D721Med (cell line): ENCODE results near the gene BAHD1.

Source experiments
- DNase-seq: peaks from one replicate; pipeline ENCODE4 v3.0.0; 2011; ENCODE audit warnings: low spot score; ENCODE audit not compliant: insufficient read length
- FAIRE-seq: peaks from 2 replicates; lab custom pipeline; 2011; peaks lifted over from hg19 to GRCh38; lab: Jason Lieb, UNC
- TF ChIP-seq, protein P1 (sequence below): IDR thresholded peaks from 2 replicates; pipeline ENCODE4 v1.5.1; 2012; ENCODE audit warnings: mild to moderate bottlenecking, control low read depth; ENCODE audit not compliant: insufficient read depth; ENCODE audit errors: missing control alignments

The BAHD1 gene

GRCh38 chr15:40511472-40512133, 70.8 kb downstream of the BAHD1 start:
- DNase-seq (no peak), FAIRE-seq (no peak)
- TF ChIP-seq, protein P1, sequence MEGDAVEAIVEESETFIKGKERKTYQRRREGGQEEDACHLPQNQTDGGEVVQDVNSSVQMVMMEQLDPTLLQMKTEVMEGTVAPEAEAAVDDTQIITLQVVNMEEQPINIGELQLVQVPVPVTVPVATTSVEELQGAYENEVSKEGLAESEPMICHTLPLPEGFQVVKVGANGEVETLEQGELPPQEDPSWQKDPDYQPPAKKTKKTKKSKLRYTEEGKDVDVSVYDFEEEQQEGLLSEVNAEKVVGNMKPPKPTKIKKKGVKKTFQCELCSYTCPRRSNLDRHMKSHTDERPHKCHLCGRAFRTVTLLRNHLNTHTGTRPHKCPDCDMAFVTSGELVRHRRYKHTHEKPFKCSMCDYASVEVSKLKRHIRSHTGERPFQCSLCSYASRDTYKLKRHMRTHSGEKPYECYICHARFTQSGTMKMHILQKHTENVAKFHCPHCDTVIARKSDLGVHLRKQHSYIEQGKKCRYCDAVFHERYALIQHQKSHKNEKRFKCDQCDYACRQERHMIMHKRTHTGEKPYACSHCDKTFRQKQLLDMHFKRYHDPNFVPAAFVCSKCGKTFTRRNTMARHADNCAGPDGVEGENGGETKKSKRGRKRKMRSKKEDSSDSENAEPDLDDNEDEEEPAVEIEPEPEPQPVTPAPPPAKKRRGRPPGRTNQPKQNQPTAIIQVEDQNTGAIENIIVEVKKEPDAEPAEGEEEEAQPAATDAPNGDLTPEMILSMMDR, result no peak

- TF ChIP-seq, protein P1, result no peak
- DNase-seq (no peak), FAIRE-seq (no peak)
Measured at GRCh38 chr15:40512440-40512839, 71.7 kb downstream of the BAHD1 start.

GRCh38 chr15:40513609-40514008, 72.9 kb downstream of the BAHD1 start:
- no peak for FAIRE-seq

GRCh38 chr15:40516322-40516721, 75.6 kb downstream of the BAHD1 start:
- FAIRE-seq (no peak), DNase-seq (no peak)
- TF ChIP-seq, protein P1, result no peak

More at GRCh38 chr15:40513609-40514008, 72.9 kb downstream of the BAHD1 start:
- TF ChIP-seq, protein P1, result no peak
- DNase-seq, result no peak
